Endothelial cell (in vitro differentiated cells): ENCODE data around the gene ATP2C2. TPM values are rescaled to one million over a fixed set of nuclear protein-coding genes. Genes with fewer than 3 reads are reported as not detected.
"Not testable (repeated sequence)": the region's sequence is repeated elsewhere in the genome, so short reads cannot be mapped to it uniquely, and the experiment has no call there.

Source experiments
- DNase-seq: peaks from one replicate; pipeline ENCODE4 v3.0.0; 2021; ENCODE audit warnings: low spot score
- H3K27ac Mint-ChIP-seq: one replicate; pipeline ENCODE4 v1.8.0; 2021; ENCODE audit warnings: mixed read lengths, inconsistent platforms; ENCODE audit not compliant: unreplicated experiment
- H3K27me3 Mint-ChIP-seq: one replicate; pipeline ENCODE4 v1.8.0; 2021; ENCODE audit warnings: mild to moderate bottlenecking, moderate library complexity, mixed read lengths, inconsistent platforms; ENCODE audit not compliant: unreplicated experiment
- H3K36me3 Mint-ChIP-seq: one replicate; pipeline ENCODE4 v1.8.0; 2021; ENCODE audit warnings: mild to moderate bottlenecking, low read depth, mixed read lengths, inconsistent platforms; ENCODE audit not compliant: unreplicated experiment
- H3K4me1 Mint-ChIP-seq: one replicate; pipeline ENCODE4 v1.8.0; 2021; ENCODE audit warnings: mild to moderate bottlenecking, mixed read lengths, inconsistent platforms; ENCODE audit not compliant: unreplicated experiment
- H3K4me3 Mint-ChIP-seq: one replicate; pipeline ENCODE4 v1.8.0; 2021; ENCODE audit warnings: mild to moderate bottlenecking, mixed read lengths, inconsistent platforms; ENCODE audit not compliant: unreplicated experiment
- H3K9me3 Mint-ChIP-seq: one replicate; pipeline ENCODE4 v1.8.0; 2021; ENCODE audit warnings: mixed read lengths, inconsistent platforms; ENCODE audit not compliant: unreplicated experiment
- total RNA-seq: library from RNA; stranded (reverse); fragmentation: NEBNext Ultra II Directional; extraction: Animal tissue kit (Norgen Biotek cat#: 25700); gene quantifications from one replicate; pipeline ENCODE4 v1.2.1, GENCODE V29; 2021; ENCODE audit not compliant: unreplicated experiment
- TF ChIP-seq, protein P1 (sequence below): fragments of 200-600 bp; sonication (generic); IDR thresholded peaks from one replicate; pipeline ENCODE4 v1.5.0; 2021; ENCODE audit warnings: antibody characterized with exemption; ENCODE audit not compliant: unreplicated experiment

ATP2C2 gene
- total RNA-seq, 1 donor from 2014 or later: 2.7 TPM

DNA sequence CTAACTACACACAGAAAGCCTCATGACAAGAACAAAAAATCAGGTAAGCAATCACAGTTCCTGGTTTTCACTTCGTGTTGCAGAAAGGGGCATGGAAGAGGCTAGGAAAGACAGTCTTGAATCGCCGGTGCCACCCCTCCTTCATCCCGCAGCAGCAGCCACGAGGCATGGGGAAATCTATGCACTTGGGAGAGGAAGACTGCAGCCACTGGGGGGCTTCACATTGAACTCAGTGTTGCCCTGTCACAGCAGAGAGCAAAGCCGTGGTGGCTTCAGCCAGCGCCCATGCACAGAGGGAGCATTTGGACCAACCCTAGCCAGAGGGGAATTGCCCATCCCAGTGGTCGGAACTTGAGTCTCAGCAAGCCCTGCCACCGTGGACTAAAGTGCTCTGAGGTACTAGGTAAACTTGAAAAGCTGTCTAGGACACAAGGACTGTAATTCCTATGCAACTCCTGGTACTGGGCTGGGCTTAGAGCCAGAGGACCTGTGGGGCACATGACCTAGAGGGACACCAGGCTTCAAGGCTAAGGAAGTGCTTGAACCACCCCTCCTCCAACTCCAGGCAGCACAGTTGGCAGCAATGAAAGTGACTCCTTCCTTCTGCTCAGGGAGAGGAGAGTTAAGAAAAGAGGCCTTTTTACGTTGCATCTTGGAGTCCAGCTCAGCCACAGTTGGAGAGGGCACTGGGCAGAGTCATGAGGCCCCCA, 35.2 kb upstream of the ATP2C2 start:
- DNase-seq: no peak
- Mint-ChIP-seq H3K4me1 (no peaks in the 10 kb centered on the region), H3K4me3 (no peak overlapping the region), H3K9me3 (no peaks in the 10 kb centered on the region), H3K27me3 (peaks cover 9% of the 10 kb centered on the region), H3K36me3 (no peaks in the 10 kb centered on the region), H3K27ac (no peak overlapping the region)
- TF ChIP-seq, protein P1, sequence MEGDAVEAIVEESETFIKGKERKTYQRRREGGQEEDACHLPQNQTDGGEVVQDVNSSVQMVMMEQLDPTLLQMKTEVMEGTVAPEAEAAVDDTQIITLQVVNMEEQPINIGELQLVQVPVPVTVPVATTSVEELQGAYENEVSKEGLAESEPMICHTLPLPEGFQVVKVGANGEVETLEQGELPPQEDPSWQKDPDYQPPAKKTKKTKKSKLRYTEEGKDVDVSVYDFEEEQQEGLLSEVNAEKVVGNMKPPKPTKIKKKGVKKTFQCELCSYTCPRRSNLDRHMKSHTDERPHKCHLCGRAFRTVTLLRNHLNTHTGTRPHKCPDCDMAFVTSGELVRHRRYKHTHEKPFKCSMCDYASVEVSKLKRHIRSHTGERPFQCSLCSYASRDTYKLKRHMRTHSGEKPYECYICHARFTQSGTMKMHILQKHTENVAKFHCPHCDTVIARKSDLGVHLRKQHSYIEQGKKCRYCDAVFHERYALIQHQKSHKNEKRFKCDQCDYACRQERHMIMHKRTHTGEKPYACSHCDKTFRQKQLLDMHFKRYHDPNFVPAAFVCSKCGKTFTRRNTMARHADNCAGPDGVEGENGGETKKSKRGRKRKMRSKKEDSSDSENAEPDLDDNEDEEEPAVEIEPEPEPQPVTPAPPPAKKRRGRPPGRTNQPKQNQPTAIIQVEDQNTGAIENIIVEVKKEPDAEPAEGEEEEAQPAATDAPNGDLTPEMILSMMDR: no peak

DNA sequence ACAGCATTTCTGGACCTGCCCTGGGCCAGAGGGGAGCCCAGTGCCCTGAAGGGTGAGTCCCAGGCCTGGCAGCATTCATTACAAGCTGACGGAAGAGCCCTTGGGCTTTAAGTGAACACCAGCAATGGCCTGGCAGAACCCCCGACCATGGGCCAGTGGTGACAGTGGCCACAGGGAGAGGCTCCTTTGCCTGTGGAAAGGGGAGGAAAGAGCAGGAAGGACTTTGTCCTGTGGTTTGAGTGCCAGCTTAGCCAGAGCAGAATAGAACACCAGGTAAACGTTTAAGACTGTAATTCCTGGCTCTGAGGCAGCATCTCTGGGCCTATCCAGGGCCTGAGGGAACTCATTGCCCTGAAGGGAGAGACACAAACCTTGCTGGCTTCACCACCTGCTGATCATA, 34.3 kb upstream of the ATP2C2 start:
- TF ChIP-seq, protein P1: no peak
- H3K27me3 Mint-ChIP-seq: peaks cover 9% of the 10 kb centered on the region

DNA sequence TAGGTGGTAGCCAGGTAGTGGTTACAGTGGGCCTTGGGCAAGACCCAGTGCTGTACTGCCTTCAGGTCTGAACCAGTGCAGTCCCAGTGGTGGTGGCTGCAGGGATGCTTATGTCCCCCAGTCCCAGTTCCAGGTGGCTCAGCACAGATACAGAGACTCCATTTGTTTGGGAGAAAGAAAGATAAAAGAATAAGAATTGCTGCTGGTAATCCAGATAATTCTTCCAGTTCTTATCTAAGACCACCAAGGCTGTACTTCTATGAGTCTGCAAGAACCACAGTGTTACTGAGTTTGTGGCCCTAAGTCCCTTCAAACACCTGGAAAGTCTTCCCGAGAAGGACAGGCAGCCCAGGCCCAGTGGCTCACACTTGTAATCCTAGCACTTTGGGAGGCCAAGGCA, 33.9 kb upstream of the ATP2C2 start:
- Mint-ChIP-seq H3K4me1 (no peaks in the 10 kb centered on the region), H3K36me3 (no peaks in the 10 kb centered on the region), H3K27ac (no peak overlapping the region), H3K27me3 (peaks cover 9% of the 10 kb centered on the region), H3K4me3 (no peak overlapping the region), H3K9me3 (no peaks in the 10 kb centered on the region)
- no peak for DNase-seq
- TF ChIP-seq, protein P1: no peak

More for the DNA sequence above, 34.3 kb upstream of the ATP2C2 start:
- DNase-seq: no peak
- Mint-ChIP-seq H3K4me3 (no peak overlapping the region), H3K4me1 (no peaks in the 10 kb centered on the region), H3K9me3 (no peaks in the 10 kb centered on the region), H3K27ac (no peak overlapping the region), H3K36me3 (no peaks in the 10 kb centered on the region)

DNA sequence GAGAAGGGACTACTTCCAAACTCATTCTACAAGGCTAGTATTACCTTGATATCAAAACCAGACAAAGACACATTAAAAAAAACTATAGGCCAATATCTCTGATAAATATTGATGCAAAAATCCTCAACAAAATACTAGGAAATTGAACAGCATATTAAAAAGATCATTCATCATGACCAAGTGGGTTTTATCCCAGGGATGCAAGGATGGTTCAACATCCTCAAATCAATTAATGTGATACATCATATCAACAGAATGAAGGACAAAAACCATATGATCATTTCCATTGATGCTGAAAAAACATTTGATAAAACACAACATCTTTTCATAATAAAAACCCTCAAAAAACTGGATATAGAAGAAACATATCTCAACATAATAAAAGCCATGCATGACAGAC, 31.1 kb upstream of the ATP2C2 start:
- not testable (repeated sequence) for H3K9me3 Mint-ChIP-seq, H3K36me3 Mint-ChIP-seq, H3K4me3 Mint-ChIP-seq, H3K27me3 Mint-ChIP-seq, H3K27ac Mint-ChIP-seq, DNase-seq, H3K4me1 Mint-ChIP-seq

DNA sequence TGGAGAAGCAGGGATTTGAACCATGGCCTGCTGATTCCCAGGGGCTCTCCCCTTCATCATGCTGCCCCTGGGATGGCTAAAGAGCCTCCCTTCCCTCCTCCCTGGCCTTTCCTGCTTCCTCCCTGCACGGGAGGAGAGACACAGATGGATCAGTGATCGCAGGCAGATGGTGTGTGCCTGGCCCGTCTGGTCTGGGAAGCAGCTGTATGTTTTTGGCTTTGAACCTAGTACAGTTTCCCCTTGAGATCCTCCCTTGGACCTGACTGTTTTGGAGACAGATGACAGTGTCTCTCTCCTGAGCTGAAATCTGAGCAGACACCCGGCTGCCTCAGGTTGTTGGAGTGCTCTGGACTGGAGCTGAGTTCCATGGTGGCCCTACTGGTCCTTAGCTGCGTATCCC, 29.0 kb upstream of the ATP2C2 start:
- DNase-seq: no peak
- TF ChIP-seq, protein P1: no peak
- Mint-ChIP-seq H3K36me3 (no peaks in the 10 kb centered on the region), H3K4me3 (no peak overlapping the region), H3K27ac (no peak overlapping the region), H3K27me3 (no peaks in the 10 kb centered on the region), H3K9me3 (peaks cover 3% of the 10 kb centered on the region), H3K4me1 (peaks cover 3% of the 10 kb centered on the region)
